ENCODE measurements around the gene TGM5. TPM values are rescaled to one million over a fixed set of nuclear protein-coding genes. Genes with fewer than 3 reads are reported as not detected.

The TGM5 gene
- total RNA-seq, 1 donor from 2014 or later, result not detected

DNA sequence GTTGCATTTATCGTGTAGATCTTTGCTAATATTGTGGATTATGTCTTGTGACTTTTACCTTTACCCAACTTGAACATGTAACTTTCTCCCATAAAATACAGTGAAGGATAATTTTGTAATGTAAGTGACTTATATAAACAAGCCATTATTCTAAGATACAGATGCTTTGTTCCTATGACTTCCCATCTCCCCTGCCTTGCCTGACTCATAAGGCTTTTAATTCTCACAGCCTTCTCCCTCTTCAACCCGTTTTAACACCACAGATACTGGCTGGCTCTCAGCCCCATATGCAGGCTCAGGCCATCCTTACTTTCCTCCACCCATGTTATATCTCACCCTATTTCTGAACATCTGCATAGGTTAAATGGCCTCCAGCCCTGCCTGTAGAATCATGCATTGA is 77.4 kb downstream of the TGM5 start:
- peak; percentile 63 for DNase-seq

- peak; percentile 78 for DNase-seq
Observed at GRCh38 chr15:43187544-43188155, 79.1 kb downstream of the TGM5 start.

- peak; percentile 25 for DNase-seq
Observed at GRCh38 chr15:43186003-43186353, 80.8 kb downstream of the TGM5 start.

DNA sequence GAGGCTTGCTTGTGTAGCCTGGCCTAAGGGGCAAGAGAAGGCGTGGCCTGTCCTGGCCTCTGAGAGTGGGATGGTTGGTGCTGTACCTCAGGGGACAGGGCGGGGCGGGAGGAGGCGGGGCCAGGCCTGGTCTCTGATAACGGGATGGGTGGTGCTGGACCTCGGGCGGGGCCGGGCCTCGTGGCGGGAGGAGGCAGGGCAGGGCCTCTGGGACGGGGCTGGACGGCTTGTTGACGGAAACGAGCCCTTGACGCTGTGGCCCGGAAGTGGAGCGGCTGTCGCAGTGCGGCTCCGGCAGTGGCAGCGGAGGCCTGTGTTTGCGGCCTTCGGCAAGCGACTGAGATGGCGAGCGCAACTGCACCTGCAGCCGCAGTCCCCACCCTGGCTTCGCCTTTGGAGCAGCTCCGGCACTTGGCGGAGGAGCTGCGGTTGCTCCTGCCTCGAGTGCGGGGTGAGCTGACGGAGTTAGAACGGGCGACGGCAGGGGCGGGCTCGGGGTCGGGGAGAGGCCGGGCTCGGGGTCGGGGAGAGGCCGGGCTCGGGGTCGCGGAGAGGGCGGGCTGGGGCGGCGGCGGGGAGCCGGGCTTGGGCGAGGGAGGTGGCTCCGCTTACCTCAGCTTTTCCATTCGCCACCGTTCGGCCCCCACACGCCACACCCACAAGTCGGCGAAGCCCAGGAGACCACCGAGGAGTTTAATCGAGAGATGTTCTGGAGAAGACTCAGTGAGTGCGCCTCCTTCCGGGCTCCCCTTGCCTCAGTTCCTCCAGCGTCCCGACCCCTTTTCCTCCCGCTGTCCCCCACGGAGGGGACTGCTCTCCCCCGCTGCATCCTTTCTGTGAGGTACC is 81.3 kb downstream of the TGM5 start, which contains the start of gene CCNDBP1:
Gene CCNDBP1, plus strand, starts transcription at position 247 of the 846 bp plus-strand sequence. Its CDS starts 96 bp downstream, at position 343.
- peak; percentile 69 for DNase-seq

DNA sequence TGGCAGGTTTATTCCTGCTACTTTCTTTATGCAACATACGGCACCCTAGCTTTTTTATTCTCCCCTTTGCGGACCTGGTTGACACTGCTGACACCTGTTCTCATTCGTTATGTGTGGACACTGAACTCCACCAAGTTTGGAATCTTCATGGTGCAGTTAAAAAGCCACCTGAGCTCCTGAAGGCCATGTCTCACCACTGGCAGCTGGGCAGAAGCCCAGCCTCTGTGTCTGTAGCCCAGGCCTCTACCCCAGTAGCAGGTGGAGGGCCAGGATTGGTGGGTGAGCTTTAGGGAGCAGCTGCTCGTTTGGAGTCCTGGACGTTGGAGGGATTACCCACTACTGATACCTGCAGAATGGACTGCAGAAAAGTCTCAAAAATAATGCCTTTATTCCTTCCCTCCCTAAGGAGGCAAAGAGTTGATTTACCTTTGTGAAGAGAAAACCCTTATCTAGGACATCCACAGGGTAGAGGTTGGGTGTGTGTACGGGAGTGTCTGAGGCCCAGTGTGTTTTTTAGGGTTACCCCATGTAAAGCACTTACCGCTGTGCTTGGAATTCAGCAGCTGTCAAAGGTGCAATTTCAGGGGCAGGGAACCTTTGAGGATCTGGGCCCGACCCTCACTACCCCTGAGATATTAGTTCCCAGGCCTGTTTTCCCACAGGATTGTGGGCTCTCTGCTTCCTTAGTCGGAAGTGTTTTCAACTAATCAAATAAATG is 82.2 kb downstream of the TGM5 start:
- DNase-seq, result no peak

DNA sequence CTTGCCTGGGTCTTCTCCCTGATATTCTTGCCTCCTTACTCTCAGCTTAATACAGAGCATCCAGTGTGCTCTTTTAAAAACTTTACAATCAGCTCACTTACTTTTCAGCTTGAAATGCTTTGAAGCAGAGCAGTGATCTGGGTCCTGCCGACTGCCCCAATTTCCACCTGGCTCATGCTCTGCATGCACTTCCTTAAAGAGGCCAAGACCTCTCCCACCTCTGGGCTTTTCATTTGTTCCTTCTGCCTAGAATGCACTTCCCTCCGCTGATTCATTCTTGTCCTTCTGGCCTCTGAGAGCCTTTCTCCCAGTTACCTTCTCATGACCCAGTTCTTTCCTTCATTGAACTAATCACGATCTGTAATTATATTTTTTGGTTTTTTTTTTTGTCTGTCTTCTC is 83.5 kb downstream of the TGM5 start:
- DNase-seq, result no peak

Other genes starting within 250 kb of the TGM5 start
- 31.2 and 35.6 TPM in 2 replicates for gene UBR1, start 160.9 kb downstream of the TGM5 start, total RNA-seq
- gene TMEM62, start 133.3 kb downstream of the TGM5 start, total RNA-seq, result 21.3 and 21.4 TPM in 2 replicates
- gene CCNDBP1, start 81.5 kb downstream of the TGM5 start, total RNA-seq, result 151 and 157 TPM in 2 replicates
- not detected in 2 replicates for gene EPB42, start 45.9 kb downstream of the TGM5 start, total RNA-seq
- not detected in 2 replicates for gene TGM7, start 35.3 kb upstream of the TGM5 start, total RNA-seq
- gene LCMT2, start 63.6 kb upstream of the TGM5 start, total RNA-seq, result 6.3 and 8.3 TPM in 2 replicates
- gene ZSCAN29, start 104.1 kb upstream of the TGM5 start, total RNA-seq, result 19.9 and 31.3 TPM in 2 replicates
- gene TUBGCP4, start 104.2 kb upstream of the TGM5 start, total RNA-seq, result 15.3 and 15.7 TPM in 2 replicates
- gene TP53BP1, start 226.2 kb upstream of the TGM5 start, total RNA-seq, result 62.6 and 76.5 TPM in 2 replicates